KOPT-K1 (cell line): Measurements from ENCODE around the gene PAH.
"Not testable (repeated sequence)": the region's sequence is repeated elsewhere in the genome, so short reads cannot be mapped to it uniquely, and the experiment has no call there.

Experiments used
- H3K27ac ChIP-seq: fragments of 200-600 bp; sonication (generic); 2 replicates; pipeline ENCODE4 v1.5.1; 2016; ENCODE audit warnings: antibody characterized with exemption, mild to moderate bottlenecking, low read depth, low read length; ENCODE audit not compliant: poor library complexity, severe bottlenecking
- H3K36me3 ChIP-seq: fragments of 200-600 bp; sonication (generic); 2 replicates; pipeline ENCODE4 v1.5.1; 2017; ENCODE audit warnings: antibody characterized with exemption, mild to moderate bottlenecking, low read length, moderate library complexity; ENCODE audit not compliant: insufficient read depth
- H3K9me3 ChIP-seq: fragments of 200-600 bp; sonication (generic); 2 replicates; pipeline ENCODE4 v1.5.1; 2017; ENCODE audit warnings: antibody characterized with exemption, low read length, mild to moderate bottlenecking; ENCODE audit not compliant: insufficient read depth, poor library complexity, severe bottlenecking

PAH gene

DNA sequence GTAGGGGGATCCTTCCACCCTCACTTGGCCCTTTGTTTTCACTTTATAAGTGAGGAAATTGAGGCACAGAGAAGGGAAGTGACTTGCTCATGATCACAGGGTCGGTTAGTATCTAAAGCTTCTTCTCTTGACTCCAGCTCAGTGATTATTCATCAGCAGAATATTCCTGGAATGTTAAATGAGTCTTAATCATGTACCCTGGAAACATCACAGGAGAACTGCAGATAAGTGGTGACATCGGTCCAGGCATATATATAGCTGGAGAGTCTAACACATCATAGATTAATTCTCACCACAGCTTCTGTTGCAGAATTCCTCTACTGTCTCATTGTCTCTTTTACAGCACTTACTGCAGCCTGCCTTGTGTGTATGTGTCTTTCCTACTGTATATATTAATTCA, 69.9 kb downstream of the PAH start:
- no peaks in the 10 kb centered on the region for H3K36me3 ChIP-seq

DNA sequence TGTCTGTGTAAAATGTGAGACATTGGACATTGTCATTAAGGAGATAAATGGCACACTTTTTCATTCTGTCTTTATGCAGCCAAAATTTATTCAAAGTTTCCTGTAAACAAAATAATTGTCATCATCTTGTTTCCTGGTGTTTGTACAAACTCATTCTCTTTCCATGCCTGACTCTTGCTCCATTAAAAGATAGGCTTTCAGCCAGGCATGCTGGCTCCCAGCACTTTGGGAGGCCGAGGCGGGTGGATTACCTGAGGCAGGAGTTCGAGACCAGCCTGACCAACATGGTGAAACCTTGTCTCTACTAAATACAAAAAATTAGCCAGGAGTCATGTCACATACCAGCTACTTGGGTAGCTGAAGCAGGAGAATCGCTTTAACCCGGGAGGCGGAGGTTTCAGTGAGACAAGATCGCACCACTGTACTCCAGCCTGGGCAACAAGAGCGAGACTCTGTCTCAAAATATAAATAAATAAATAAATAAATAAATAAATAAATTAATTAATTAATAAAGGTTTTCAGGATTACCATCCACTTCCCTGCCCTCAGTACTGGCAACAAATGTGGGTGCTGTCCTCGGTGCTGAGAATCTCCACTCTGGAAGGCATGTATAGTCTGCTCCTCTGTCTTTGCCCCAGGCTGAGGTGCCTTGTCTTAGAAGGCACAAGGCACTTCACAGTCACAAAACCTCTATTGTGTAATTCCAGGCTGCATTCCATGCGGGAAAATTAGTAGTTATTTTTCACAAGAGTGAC, 83.2 kb downstream of the PAH start:
- no peaks in the 10 kb centered on the region for H3K9me3 ChIP-seq
- no peaks in the 10 kb centered on the region for H3K36me3 ChIP-seq
- H3K27ac ChIP-seq: no peak overlapping the region

More for the DNA sequence above, 69.9 kb downstream of the PAH start:
- Histone ChIP-seq H3K9me3 (no peaks in the 10 kb centered on the region), H3K27ac (no peak overlapping the region)

DNA sequence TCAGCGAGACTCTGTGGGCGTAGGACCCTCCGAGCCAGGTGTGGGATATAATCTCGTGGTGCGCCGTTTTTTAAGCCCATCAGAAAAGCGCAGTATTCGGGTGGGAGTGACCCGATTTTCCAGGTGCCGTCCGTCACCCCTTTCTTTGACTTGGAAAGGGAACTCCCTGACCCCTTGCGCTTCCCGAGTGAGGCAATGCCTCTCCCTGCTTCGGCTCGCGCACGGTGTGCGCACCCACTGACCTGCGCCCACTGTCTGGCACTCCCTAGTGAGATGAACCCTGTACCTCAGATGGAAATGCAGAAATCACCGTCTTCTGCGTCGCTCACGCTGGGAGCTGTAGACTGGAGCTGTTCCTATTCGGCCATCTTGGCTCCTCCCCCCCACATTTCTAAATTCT, 84.2 kb downstream of the PAH start:
- H3K9me3 ChIP-seq, H3K36me3 ChIP-seq, H3K27ac ChIP-seq: not testable (repeated sequence)

DNA sequence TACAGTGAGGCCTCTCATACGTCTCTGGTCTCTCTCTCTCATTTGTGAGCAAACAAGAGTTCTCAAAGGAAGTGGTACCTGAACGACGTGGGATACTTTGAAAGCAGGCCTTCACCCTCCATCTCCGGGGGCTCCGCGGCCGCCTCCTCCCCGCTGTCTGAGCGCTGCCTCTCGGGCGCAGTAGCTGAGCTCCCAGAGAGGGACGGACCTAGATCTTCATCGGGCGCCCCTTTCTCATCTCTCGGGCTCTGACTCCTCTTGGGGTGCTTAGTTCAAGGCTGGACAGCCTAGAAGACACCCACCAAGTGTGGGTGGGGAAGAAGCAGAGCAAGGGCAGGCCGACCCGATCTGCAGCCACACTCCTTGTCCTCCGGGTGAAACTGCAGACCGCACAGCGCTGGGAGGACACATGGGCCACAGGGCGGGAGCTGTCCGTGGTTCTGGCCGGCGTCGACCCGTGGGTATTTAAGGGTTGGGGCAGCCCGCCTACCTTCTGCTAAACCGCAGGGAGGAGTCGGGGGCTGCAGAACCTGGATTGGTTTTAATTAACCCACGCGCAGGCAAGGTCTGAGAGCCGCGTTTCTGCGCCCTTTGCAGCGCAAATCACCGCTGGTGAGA, 92.7 kb downstream of the PAH start:
- Histone ChIP-seq H3K36me3 (no peaks in the 10 kb centered on the region), H3K27ac (no peak overlapping the region), H3K9me3 (no peaks in the 10 kb centered on the region)

DNA sequence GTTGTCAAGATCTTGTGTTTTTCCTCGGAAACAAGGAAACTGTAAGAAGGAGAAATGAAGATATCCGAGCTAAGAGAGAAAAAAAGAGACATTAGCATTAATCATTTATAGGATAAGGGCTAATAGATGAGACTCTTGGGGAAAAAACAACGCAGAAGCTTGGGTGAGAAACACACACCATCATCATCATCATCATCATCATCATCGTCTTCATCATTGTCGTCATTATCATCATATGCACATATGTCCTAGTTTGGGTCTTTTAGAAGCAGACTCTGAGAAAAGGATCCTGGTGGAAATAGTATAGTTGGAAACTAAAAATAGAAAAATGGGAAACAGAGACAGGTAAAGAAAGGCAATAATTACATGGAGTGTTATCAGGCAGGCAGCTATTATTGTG, 95.9 kb downstream of the PAH start:
- no peaks in the 10 kb centered on the region for H3K9me3 ChIP-seq
- no peak overlapping the region for H3K27ac ChIP-seq
- no peaks in the 10 kb centered on the region for H3K36me3 ChIP-seq

DNA sequence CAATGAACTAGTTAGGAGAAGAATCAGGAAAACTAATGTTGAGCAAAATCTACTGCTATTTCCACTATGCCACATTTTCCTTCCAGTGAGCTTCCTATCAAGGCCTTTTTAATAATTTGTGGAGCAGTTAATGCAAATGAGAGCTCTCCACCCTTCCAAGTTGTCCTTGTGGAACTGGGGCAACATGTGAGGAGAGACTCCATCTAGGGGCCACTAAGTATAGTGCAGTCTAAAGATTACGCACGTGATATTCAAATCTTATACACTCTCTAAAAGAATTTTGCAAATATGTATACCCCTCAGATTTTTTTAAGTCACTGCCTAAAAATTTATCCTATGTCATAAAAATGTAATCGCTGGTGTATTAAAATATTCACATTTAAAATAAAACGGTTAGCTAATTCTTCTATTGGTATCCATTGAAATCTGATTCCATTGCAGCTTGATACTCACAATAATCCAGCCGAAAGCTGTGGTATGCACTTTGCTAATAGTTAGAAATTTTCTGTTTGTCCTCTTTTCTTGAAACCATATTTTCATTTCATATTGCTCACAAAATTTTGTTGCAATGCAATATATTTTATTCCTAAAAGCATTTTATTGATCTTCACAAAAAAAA, 100.1 kb downstream of the PAH start:
- H3K36me3 ChIP-seq: no peaks in the 10 kb centered on the region
- no peak overlapping the region for H3K27ac ChIP-seq
- no peaks in the 10 kb centered on the region for H3K9me3 ChIP-seq

DNA sequence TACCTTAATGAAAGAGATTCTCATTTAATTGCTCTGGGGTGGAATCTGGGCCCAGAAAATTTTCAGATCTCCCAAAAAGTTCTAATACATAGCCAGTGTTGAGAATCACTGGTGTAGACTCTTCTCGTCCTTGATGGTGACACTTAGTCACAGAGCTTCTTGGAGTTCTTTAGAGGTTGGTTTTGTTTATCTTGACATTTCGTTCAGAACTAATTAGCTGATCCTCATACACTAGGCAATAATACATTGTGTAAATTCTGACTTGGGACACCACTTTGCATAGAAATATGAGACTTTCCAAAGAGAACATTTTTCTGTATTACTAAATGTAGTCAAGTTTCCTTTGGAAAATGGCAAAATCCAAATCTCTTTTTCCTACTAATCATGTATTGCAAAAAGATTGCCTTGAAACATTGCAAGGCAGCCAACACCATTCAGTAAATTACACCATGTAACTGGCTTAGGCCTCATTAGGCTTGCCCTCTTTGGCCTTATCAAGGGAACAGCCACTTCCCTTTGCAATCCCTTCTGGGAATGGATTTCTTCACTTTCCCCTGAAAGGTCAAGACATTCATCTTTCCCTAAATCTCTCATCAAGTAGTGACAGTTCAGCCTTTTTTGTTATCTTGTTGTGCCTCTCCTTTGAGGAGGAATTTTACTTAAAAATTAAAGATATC, 102.2 kb downstream of the PAH start:
- Histone ChIP-seq H3K9me3 (no peaks in the 10 kb centered on the region), H3K27ac (no peak overlapping the region)

DNA sequence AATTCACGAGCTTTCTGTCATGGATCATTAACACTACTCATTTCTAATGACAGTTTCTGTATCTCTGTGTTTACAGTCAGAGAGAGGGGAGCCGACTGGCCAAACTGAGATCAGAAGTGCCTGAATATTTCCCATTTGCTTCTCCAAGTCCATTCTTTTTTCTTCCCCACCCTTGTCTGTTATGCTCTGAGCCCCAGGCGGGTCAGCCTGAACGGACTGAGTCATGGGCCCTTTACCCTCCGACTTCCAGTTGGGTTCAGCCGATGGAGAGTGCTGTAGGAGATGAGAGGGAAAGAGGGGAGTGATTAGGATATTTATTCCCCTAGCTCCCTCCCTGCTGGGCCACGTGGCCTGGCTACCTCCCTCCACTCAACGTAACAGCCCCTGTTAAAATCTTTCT, 104.7 kb downstream of the PAH start:
- H3K9me3 ChIP-seq: no peaks in the 10 kb centered on the region
- H3K27ac ChIP-seq: no peak overlapping the region
- no peaks in the 10 kb centered on the region for H3K36me3 ChIP-seq

More for the DNA sequence above, 102.2 kb downstream of the PAH start:
- H3K36me3 ChIP-seq: no peaks in the 10 kb centered on the region

DNA sequence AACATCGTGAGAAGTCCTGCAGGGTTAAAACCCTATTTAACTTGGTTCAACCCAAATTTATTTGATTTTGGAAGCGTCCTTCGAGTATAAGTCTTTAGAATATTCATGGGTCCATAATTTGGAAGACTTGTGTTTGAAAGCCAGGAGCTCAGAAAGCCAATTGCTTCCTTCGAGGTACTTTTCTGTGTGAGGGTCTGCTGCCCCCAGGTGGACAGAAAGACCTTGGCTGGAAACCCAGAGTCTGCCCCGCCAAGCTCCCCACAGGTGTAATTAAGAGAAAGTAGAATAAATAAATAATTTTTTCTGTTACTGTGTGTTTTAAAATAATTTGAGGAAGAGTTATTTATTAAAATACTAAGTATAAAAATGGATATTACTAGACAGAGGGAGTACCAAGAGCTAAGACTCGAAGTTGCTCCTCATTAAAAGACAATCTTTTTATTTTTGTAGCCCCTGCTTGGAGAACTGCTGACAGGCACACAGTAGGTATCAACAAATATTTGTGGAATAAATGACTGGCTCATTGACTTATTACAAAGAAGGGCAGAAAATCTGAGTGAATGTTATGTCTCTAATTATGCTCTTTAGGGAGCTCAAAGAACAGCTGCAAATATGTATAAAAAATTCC, 105.8 kb downstream of the PAH start:
- no peaks in the 10 kb centered on the region for H3K9me3 ChIP-seq
- H3K27ac ChIP-seq: no peak overlapping the region
- no peaks in the 10 kb centered on the region for H3K36me3 ChIP-seq

DNA sequence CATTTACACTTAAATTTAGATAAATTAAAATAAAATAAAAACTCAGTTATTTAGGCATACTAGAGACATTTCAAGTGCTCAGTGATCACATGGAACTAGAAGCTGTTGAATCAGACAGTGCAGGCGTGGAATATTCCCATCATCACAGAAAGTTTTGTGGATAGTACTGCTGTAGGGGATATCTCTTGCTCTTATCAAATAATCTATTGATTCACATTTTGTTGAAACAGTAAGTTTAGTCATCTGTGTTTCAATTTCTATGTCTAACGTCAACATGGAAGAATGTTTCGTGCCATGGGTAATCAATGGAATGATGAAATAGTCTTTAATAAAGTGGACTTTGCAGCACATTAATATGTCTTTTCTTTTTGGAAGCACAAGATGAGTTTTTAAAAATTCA, 108.6 kb downstream of the PAH start:
- H3K9me3 ChIP-seq: no peaks in the 10 kb centered on the region
- no peak overlapping the region for H3K27ac ChIP-seq

DNA sequence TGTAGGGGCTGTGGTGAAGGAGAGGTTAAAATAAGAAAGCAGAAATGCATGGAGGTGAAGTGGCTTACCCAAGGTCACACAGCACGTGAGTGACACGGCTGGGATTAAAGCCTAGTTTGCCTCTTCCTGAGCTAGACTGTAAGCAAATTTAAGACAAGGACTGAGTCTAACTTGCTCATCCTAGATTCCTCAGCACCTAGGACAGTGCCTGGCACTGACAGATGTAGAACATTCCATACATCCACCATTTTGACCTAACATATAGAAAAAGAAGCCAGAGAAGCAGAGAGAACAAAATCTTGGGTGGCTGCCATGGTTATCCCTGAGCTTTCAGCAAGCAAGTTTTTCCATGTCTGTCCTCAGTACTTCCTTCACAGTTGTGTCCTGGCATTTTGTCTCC, 110.5 kb downstream of the PAH start:
- Histone ChIP-seq H3K9me3 (no peaks in the 10 kb centered on the region), H3K27ac (no peak overlapping the region), H3K36me3 (no peaks in the 10 kb centered on the region)

More for the DNA sequence above, 108.6 kb downstream of the PAH start:
- no peaks in the 10 kb centered on the region for H3K36me3 ChIP-seq

DNA sequence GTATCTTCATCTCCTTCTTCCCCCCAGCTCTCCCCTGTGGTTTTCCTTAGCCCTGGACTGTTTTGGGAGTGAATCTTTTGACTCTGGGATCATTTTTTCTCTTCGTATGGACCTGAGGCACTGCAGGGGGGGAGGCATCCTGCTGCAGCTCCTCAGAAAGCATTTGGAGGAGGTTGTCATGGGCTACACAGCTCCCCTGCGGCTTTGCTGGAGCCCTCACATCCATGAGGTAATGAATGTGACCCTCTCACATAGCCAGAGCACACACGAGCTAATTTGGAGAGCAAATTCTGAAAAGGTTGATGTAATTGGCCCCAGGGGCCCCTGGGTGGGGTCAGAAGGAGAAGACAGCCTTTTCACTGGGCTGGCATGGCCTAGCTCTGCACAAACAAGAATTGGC, 110.9 kb downstream of the PAH start:
- Histone ChIP-seq H3K9me3 (no peaks in the 10 kb centered on the region), H3K36me3 (no peaks in the 10 kb centered on the region), H3K27ac (no peak overlapping the region)

DNA sequence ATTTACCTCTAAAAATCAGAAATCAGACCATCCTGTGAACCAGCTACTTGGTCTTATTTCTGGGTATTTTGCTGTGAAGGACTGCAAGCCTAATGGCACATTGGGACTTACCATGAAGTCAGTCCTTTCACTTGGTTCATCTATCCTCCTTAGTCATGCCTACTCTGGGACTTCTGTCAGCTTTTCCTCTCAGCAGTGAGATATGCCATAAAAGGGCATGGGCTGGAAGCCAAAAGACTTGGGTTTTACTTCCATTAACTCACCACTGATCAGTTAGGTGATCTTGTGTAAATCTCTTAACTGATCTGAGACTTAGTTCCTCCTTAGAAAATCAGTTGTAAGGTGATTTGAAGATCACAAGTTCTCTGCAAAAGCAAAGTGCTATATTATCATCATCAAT, 116.5 kb downstream of the PAH start:
- Histone ChIP-seq H3K27ac (no peak overlapping the region), H3K9me3 (no peaks in the 10 kb centered on the region), H3K36me3 (no peaks in the 10 kb centered on the region)

DNA sequence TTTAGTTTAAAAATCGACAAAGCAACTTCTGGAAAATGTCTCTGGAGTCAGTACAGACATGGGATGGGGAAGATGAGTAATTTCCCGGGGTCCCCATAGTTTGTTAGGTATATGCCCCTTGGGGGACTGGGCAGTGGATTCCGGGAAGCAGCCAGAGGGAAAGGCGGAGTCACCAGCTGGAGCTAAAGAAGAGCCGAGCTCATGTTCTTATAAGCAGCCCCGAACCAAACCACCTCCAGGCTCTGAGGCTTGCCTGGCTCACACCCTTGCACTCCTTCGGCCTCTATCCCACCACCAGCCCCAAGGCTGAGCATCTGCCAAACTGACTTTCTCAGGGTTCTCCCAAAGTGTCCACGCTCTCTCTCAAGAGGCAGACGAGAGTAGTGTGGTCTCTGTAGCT, 117.8 kb downstream of the PAH start:
- Histone ChIP-seq H3K9me3 (no peaks in the 10 kb centered on the region), H3K27ac (no peak overlapping the region)

DNA sequence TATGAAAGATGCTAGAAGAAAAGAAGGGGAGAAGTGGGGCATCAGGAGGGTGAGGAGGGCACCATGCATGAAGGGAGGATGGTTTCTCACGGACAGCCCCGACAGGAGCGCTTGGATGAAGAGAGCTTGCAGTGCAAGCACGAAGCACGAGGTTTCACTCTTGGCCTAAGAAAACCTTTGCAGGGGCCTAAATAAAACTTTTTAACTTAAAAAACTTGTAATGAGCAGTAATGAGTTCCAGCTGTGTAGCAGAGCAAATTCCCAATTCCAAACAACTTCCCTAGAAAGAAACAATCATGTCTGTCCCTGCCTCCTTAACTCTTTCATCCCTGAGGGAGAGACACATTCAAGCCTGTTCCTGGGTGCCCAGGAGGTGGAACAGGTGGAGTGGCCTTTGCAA, 119.5 kb downstream of the PAH start:
- Histone ChIP-seq H3K36me3 (no peaks in the 10 kb centered on the region), H3K27ac (no peak overlapping the region), H3K9me3 (no peaks in the 10 kb centered on the region)

More for the DNA sequence above, 117.8 kb downstream of the PAH start:
- no peaks in the 10 kb centered on the region for H3K36me3 ChIP-seq
